Neutrophil (primary cell): ENCODE results near the gene MRPL43.

Source experiments
- H3K27ac ChIP-seq: fragments of 200-600 bp; sonication (generic); 2 replicates; pipeline ENCODE4 v1.5.1; 2016; ENCODE audit warnings: mild to moderate bottlenecking, moderate library complexity
- H3K27me3 ChIP-seq: fragments of 200-600 bp; sonication (generic); 2 replicates; pipeline ENCODE4 v1.6.0; 2016; ENCODE audit warnings: mild to moderate bottlenecking
- H3K36me3 ChIP-seq: fragments of 200-600 bp; sonication (generic); 2 replicates; pipeline ENCODE4 v1.5.1; 2017
- H3K4me1 ChIP-seq, 2 experiments: fragments of 200-600 bp in 1 of 2; sonication (generic) in 1 of 2; 1 replicate in 1 of 2; 2 replicates in 1 of 2; pipeline versions ENCODE4 v1.5.1 to v1.6.1; 2013 to 2016; ENCODE audit warnings: low read depth in 1 of 2, low read length in 1 of 2, mild to moderate bottlenecking in 1 of 2, moderate library complexity in 1 of 2; ENCODE audit not compliant: control insufficient read depth in 1 of 2, insufficient read depth in 1 of 2
- H3K4me3 ChIP-seq, 2 experiments: fragments of 200-600 bp in 1 of 2; sonication (generic) in 1 of 2; 1 replicate in 1 of 2; 2 replicates in 1 of 2; pipeline ENCODE4 v1.5.1; 2013 to 2016; ENCODE audit warnings: low read depth in 1 of 2, low read length in 1 of 2, mild to moderate bottlenecking in 1 of 2, moderate library complexity in 1 of 2
- H3K9me3 ChIP-seq: fragments of 200-600 bp; sonication (generic); 2 replicates; pipeline ENCODE4 v1.5.1; 2016
- TF ChIP-seq, protein P1 (sequence below): fragments of 200-600 bp; sonication (generic); IDR thresholded peaks from 2 replicates; pipeline ENCODE4 v1.5.1; 2016; ENCODE audit warnings: antibody characterized with exemption

MRPL43 gene

DNA sequence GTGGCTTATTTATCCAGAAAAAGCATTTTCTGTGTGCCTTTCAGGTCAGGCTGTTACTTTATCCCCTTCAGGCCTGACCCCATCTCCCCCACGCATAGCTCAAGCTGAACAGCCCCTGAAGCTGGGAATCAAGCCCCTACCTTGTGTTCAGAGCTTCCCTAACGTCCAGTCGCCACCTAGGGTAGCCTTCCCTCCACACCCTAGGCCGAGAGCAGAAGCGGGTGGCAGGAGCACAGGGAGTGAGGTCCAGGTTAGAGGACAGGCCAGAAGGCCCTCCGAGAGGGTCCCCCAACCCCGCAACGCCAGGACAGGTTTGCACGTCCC lies 18.5 kb downstream of the MRPL43 start:
- Histone ChIP-seq H3K4me3 (peak overlapping the region in 1 of 2 experiments; percentile 22), H3K9me3 (no peaks in the 10 kb centered on the region), H3K4me1 (peaks cover 5 to 13% of the 10 kb centered on the region in 2 experiments), H3K27ac (no peak overlapping the region), H3K36me3 (peaks cover 23% of the 10 kb centered on the region), H3K27me3 (peaks cover 40% of the 10 kb centered on the region)
- TF ChIP-seq, protein P1, sequence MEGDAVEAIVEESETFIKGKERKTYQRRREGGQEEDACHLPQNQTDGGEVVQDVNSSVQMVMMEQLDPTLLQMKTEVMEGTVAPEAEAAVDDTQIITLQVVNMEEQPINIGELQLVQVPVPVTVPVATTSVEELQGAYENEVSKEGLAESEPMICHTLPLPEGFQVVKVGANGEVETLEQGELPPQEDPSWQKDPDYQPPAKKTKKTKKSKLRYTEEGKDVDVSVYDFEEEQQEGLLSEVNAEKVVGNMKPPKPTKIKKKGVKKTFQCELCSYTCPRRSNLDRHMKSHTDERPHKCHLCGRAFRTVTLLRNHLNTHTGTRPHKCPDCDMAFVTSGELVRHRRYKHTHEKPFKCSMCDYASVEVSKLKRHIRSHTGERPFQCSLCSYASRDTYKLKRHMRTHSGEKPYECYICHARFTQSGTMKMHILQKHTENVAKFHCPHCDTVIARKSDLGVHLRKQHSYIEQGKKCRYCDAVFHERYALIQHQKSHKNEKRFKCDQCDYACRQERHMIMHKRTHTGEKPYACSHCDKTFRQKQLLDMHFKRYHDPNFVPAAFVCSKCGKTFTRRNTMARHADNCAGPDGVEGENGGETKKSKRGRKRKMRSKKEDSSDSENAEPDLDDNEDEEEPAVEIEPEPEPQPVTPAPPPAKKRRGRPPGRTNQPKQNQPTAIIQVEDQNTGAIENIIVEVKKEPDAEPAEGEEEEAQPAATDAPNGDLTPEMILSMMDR, result no peak

DNA sequence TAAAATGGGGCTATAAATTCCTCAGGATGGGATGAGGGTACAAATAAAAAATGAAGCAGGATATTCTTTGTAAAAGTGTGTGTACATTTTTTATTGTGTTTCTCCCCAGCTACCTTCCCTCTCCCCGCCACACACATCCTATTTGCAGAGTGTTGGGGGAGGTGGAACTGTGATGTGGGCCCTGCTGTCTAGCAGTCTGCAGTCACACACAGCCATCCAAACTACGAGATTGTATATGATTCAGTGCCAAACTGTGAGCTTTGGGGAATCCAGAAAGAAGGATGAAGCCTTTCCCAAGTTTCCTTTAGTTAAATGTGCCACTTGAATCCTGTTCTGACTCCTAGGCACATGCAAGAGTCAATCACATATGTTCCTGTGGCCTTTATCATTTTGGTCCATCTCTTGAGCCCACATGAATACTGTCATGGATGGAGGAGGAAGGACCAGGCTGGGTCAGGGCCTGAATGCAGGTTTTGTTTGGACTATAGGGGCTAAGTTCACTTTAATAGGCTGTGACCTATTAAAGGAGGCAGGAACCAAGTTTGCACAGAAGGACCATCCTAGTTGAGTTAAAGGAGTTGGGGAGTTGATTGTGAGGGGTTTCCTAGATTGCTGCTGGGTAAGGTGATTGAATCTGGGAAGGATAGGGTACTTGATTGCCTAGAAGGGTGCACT lies 19.1 kb downstream of the MRPL43 start:
- peaks cover 40% of the 10 kb centered on the region for H3K27me3 ChIP-seq
- H3K4me3 ChIP-seq, result no peak overlapping the region
- peaks cover 5 to 13% of the 10 kb centered on the region in 2 experiments for H3K4me1 ChIP-seq
- H3K36me3 ChIP-seq, result peaks cover 28% of the 10 kb centered on the region
- no peaks in the 10 kb centered on the region for H3K9me3 ChIP-seq
- TF ChIP-seq, protein P1, result no peak
- no peak overlapping the region for H3K27ac ChIP-seq

DNA sequence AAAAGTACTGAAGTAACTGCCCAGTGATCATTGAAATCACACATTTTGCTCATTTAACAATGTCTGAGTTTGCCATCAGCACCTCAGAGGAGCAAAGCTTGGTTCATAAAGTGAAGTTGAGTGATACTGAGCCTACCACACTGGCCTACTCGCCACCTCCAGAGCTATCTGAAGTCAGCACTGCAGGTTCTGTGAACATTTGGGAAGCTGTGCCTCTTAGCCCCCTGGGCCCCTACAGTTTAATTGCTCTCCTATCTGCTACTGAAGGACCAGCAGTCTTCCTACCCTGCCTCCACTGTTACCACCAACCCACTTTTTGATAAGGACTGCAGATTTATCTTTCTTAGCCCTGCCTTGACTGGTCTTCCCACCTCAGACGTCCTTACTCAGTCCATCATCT lies 20.0 kb downstream of the MRPL43 start:
- Histone ChIP-seq H3K27ac (no peak overlapping the region), H3K4me3 (no peak overlapping the region), H3K36me3 (peaks cover 36% of the 10 kb centered on the region), H3K4me1 (peaks cover 5 to 13% of the 10 kb centered on the region in 2 experiments), H3K9me3 (no peaks in the 10 kb centered on the region), H3K27me3 (peaks cover 40% of the 10 kb centered on the region)
- TF ChIP-seq, protein P1, result no peak

DNA sequence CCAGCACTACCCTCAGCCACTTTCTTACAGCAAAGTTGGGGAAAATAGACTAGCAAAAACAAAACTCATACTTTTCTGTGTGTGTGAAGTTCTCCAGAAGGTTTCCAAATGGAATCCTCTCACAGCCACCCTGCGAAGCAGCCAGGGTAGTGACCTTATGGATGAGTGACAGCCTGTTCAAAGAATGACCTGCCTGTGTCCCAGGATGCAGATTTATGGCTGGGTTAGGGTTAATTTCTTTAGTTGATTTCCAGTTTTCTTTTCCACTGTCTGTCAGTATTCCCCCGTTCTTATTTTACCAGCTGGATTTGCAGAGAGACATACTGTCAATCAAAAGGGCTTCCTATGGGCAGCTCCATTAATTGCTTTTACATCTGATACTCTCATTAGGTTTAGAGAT lies 20.4 kb downstream of the MRPL43 start:
- peaks cover 40% of the 10 kb centered on the region for H3K27me3 ChIP-seq
- peaks cover 5 to 13% of the 10 kb centered on the region in 2 experiments for H3K4me1 ChIP-seq
- H3K9me3 ChIP-seq, result no peaks in the 10 kb centered on the region
- peaks cover 41% of the 10 kb centered on the region for H3K36me3 ChIP-seq
- H3K4me3 ChIP-seq, result no peak overlapping the region
- H3K27ac ChIP-seq, result no peak overlapping the region
- TF ChIP-seq, protein P1, result no peak

DNA sequence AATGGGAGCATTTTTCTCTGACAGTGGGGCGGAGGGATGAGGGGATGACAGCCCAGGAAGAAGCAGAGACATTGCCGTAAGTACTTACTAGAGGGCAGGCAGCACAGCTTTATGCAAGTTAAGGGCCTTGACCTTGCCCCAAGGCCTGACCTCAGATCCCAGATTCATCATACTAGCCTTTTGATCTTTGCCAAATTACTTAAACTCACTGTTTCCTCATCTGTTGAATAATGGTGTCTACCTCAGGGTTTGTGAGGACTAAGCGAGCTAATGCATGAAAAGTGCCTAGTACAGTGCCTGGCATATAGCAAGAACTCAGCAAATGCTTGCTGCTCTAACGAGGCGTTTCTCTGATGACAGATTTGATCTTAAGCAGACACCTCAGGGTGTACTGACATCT lies 21.5 kb downstream of the MRPL43 start:
- peaks cover 30% of the 10 kb centered on the region for H3K27me3 ChIP-seq
- no peaks in the 10 kb centered on the region for H3K9me3 ChIP-seq
- H3K4me1 ChIP-seq, result peaks cover 5 to 13% of the 10 kb centered on the region in 2 experiments
- no peak overlapping the region for H3K4me3 ChIP-seq
- TF ChIP-seq, protein P1, result no peak
- no peak overlapping the region for H3K27ac ChIP-seq
- peaks cover 49% of the 10 kb centered on the region for H3K36me3 ChIP-seq
